K562 treated with DMSO at 1 percent for 48 hours (cell line): ENCODE data around the gene MYH2. TPM values are rescaled to one million over a fixed set of nuclear protein-coding genes. Genes with fewer than 3 reads are reported as not detected.

Experiments used
- total RNA-seq: library from RNA; unstranded; fragments of 300-600 nt; gene quantifications from 2 replicates; pipeline ENCODE4 v1.2.3, GENCODE V29; 2022; ENCODE audit warnings: low replicate concordance; ENCODE audit errors: extremely low read depth

The MYH2 gene
- not detected in 2 replicates for total RNA-seq

DNA sequence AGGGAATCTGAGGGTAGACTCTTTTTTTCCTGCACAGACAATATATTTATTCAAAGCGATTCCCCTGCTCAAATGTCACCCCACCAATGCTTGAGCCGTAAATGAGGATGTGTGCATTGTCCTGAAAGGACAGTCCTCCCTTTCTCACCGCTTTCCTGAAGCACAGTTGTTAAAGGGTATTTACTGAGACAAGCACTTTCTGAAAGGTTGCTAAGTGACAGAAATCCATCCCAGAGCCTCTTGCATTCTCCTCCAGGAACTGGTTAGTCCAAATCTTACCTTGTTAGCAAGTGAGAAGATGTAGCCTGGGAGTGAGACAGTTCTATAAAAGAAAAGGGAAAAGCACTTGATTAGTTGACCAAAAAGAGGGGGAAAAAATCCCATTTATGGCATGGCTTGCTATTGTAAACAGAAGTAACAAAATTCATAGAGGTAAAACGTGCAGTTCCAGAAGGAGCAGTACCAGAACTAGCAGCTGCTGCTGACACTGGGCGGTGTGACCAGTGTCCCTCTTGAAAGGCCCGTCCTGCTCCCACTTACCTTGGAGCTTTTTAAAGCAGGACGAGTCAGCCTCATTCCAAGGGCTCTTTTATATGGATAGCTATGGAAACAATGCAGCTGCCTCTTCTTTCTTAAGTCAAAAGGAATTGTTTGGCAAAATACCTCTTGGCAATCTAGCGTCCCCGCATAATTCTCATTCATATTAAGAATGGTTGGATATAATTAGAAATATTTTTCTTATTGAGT, at the start of gene MYH2:
Gene MYH2, minus strand, starts transcription at position 563 of the 747 bp plus-strand sequence. CDS start 1,738 bp downstream, outside the sequence.

DNA sequence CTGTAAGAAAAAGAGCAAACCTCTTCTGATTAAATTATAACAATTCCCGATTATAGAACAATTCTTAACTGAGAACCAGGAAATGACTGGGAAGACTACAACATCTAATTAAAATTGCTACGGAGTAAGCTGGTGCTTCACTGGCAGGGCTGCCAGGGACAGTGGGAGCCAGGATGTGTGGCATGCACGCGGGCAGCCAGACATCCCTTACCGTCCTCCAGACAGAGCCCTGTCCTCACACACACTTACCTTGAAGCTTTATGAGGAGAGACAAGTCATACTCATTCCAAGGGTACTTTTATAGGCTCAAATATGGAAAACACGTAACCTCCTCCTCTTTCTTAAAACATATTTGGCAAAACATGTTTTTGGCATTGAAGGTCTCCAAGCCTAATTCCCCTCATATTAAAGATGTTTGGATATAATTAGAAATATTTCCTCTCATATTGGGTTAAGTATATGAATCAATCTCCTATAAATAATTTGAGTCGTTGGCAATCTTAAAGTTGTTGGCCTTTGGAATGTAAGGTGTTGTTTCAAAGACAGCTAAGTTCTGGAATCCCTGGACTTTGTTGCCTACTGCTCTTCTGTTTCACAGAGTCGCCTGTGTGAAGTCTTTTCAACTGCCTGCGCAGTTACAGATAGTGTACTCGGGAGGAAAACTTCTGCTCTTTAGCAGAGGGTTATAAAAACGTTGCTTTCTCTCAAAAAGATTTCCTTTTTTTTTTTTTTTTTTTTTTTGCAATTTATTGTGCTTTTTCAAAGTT, 31.0 kb downstream of the MYH2 start, which contains the start of gene MYH1:
Gene MYH1, minus strand, starts transcription at position 272 of the 767 bp plus-strand sequence. CDS start 1,900 bp downstream, outside the sequence.

Other genes starting within 250 kb of the MYH2 start
- not detected in 2 replicates for gene MYH13, start 176.7 kb downstream of the MYH2 start, total RNA-seq
- gene MYH8, start 127.7 kb downstream of the MYH2 start, total RNA-seq, result not detected in 2 replicates
- not detected in 2 replicates for gene MYH4, start 80.1 kb downstream of the MYH2 start, total RNA-seq
- gene MYH1, start 31.1 kb downstream of the MYH2 start, total RNA-seq, result not detected in 2 replicates
- gene MYH3, start 107.7 kb upstream of the MYH2 start, total RNA-seq, result not detected in 2 replicates
- gene SCO1, start 147.9 kb upstream of the MYH2 start, total RNA-seq, result not detected in 2 replicates
- not detected in 2 replicates for gene ADPRM, start 147.9 kb upstream of the MYH2 start, total RNA-seq
- not detected in 2 replicates for gene TMEM220, start 180.4 kb upstream of the MYH2 start, total RNA-seq